ENCODE results near the gene DTWD1. TPM values are rescaled to one million over a fixed set of nuclear protein-coding genes. Genes with fewer than 3 reads are reported as not detected.
"Not testable (repeated sequence)": the region's sequence is repeated elsewhere in the genome, so short reads cannot be mapped to it uniquely, and the experiment has no call there.

The DTWD1 gene
- total RNA-seq, 4 donors from 2014 or later, result 5.4 to 9.5 (median 7.2) TPM

GRCh38 chr15:49605588-49605987 lies 15.3 kb upstream of the DTWD1 start:
- H3K4me1 ChIP-seq, result no peaks in the 10 kb centered on the region
- H3K9me3 ChIP-seq, result peaks cover 0 to under 1% (median 0%) of the 10 kb centered on the region in 4 donors
- no peak overlapping the region for H3K4me3 ChIP-seq
- DNase-seq, result no peak
- TF ChIP-seq CTCF (IDR thresholded peaks at IDR 0.05) (no peak), POLR2A (IDR thresholded peaks at IDR 0.05) (no peak)
- H3K36me3 ChIP-seq, result no peaks in the 10 kb centered on the region
- H3K27me3 ChIP-seq, result no peaks in the 10 kb centered on the region
- H3K27ac ChIP-seq, result no peak overlapping the region

DNA sequence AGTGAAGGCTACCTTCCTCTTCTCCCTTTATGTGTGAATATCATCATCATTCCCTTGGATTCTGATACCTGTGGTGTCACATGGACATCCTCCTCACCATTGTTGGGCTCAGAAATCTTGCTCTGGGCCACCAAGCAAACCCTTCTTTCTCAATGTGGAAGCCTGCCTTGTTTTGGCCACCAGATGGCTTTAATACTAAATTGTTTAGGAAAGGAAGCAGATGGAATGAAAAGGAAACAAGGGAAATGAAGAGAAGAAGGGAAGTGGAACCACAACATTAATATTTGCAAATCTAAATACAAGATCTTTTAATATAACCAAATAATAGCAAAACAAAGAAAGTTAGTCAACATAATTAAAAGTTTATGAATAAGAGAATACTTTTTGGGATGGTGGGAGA lies 14.3 kb upstream of the DTWD1 start:
- no peak for TF ChIP-seq POLR2A (IDR thresholded peaks at IDR 0.05)
- no peak for TF ChIP-seq CTCF (IDR thresholded peaks at IDR 0.05)
- no peak overlapping the region for H3K4me3 ChIP-seq
- no peak for DNase-seq

DNA sequence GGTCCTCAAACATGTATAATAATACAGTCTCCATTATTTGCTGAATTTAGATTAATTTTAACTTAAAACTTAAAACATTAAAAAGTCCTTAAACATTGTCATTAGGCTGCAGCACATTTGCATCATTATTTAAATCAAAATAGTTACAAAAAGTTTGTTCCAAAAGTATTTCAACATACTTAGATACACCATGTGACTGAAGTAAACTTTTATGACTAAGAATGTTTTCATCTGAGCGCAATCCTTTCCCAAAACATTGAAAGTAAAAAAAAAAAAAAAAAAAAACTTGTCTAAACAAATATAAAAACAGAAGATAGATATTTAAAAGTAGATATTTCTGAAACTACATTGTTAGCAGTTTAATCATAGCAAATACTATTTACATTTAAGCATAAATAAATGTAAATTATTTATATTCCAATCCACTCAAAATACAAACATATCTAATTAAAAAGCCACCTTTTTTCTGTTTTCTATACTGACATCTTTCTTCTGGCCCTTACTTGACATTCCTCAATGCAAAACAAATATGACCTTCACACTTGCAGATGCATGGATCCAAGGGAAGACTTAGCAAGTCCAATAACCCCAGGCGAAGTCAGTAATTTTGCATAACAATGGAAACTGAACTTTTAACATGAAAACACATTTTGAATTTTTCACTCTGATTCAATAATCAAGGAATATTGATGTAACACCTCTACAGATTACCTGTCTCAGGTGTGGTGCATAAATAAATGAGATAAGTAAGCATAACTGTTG lies 10.5 kb upstream of the DTWD1 start:
- no peak for DNase-seq
- Histone ChIP-seq H3K27ac (no peak overlapping the region), H3K27me3 (no peaks in the 10 kb centered on the region), H3K36me3 (no peaks in the 10 kb centered on the region), H3K9me3 (peaks cover 0 to 5% (median 0%) of the 10 kb centered on the region in 4 donors), H3K4me3 (no peak overlapping the region), H3K4me1 (no peaks in the 10 kb centered on the region)
- TF ChIP-seq POLR2A (IDR thresholded peaks at IDR 0.05), result no peak
- TF ChIP-seq CTCF (IDR thresholded peaks at IDR 0.05), result no peak

More for the DNA sequence above, 14.3 kb upstream of the DTWD1 start:
- Histone ChIP-seq H3K4me1 (no peaks in the 10 kb centered on the region), H3K27me3 (no peaks in the 10 kb centered on the region), H3K9me3 (no peaks in the 10 kb centered on the region), H3K36me3 (no peaks in the 10 kb centered on the region), H3K27ac (no peak overlapping the region)

GRCh38 chr15:49612240-49612639 lies 8.6 kb upstream of the DTWD1 start:
- not testable (repeated sequence) for DNase-seq, H3K36me3 ChIP-seq, H3K4me1 ChIP-seq, H3K9me3 ChIP-seq, H3K27ac ChIP-seq, H3K27me3 ChIP-seq, H3K4me3 ChIP-seq

DNA sequence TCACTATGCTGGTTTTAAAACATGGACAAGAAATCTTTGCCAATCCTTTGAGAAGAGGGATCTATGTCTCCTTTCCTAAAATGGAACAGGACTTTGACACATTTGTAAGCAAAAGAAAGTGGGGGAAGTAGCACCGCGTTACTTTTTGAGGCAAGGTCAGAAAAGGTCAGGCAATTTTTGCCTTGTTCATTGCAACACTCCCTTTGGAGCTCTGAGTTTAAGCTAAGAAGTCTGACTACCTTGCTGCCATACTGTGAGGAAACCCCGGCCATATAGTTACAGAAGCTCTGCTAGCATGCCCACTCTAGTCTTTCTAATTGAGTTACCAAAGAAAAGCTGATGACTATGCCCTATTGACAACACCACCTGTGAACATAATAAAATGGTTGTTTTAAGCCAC lies 1.6 kb upstream of the DTWD1 start:
- no peaks in the 10 kb centered on the region for H3K36me3 ChIP-seq
- H3K27me3 ChIP-seq, result no peaks in the 10 kb centered on the region
- DNase-seq, result no peak
- H3K9me3 ChIP-seq, result peaks cover 0 to 5% (median 0%) of the 10 kb centered on the region in 4 donors
- no peak overlapping the region for H3K4me3 ChIP-seq
- TF ChIP-seq POLR2A (IDR thresholded peaks at IDR 0.05) (no peak), CTCF (IDR thresholded peaks at IDR 0.05) (no peak)
- no peaks in the 10 kb centered on the region for H3K4me1 ChIP-seq
- H3K27ac ChIP-seq, result peak overlapping the region in 1 of 4 donors; percentile 94

- Histone ChIP-seq H3K27ac (peak overlapping the region; percentile 85 to 97 (median 90)), H3K4me1 (no peaks in the 10 kb centered on the region), H3K27me3 (no peaks in the 10 kb centered on the region), H3K9me3 (no peaks in the 10 kb centered on the region), H3K36me3 (peaks cover 0 to 5% (median 0%) of the 10 kb centered on the region in 3 donors), H3K4me3 (peak overlapping the region; percentile 64 to 81 (median 66))
- no peak for DNase-seq
- TF ChIP-seq POLR2A (IDR thresholded peaks at IDR 0.05) (no peak), CTCF (IDR thresholded peaks at IDR 0.05) (peak in 4 of 6 experiments; percentile 11 to 60 (median 37))
Measured at GRCh38 chr15:49620199-49620598, 649 bp upstream of the DTWD1 start.

Data from Peyer's patch (tissue), 4 donors.